ENCODE results near the gene DYSF.

DYSF gene

GRCh38 chr2:71530211-71530610 is 76.8 kb downstream of the DYSF start:
- no peak for DNase-seq (ENCODE audit: low spot score)

GRCh38 chr2:71530641-71531332 is 77.4 kb downstream of the DYSF start:
- DNase-seq (ENCODE audit: low spot score): peak; percentile 42

GRCh38 chr2:71531522-71532047 is 78.2 kb downstream of the DYSF start:
- peak; percentile 77 for DNase-seq (ENCODE audit: low spot score)

GRCh38 chr2:71532327-71532726 is 79.0 kb downstream of the DYSF start:
- no peak for DNase-seq (ENCODE audit: low spot score)

GRCh38 chr2:71534201-71534600 is 80.8 kb downstream of the DYSF start:
- DNase-seq (ENCODE audit: low spot score): no peak

- no peak for DNase-seq (ENCODE audit: low spot score)
These were observed 81.5 kb downstream of the DYSF start for GRCh38 chr2:71534826-71535225.

- no peak for DNase-seq (ENCODE audit: low spot score)
These were observed 82.2 kb downstream of the DYSF start for GRCh38 chr2:71535526-71535925.

GRCh38 chr2:71536226-71536671 is 82.9 kb downstream of the DYSF start:
- DNase-seq (ENCODE audit: low spot score): no peak

- DNase-seq (ENCODE audit: low spot score): no peak
These were observed 84.9 kb downstream of the DYSF start for GRCh38 chr2:71538241-71538640.

- no peak for DNase-seq (ENCODE audit: low spot score)
These were observed 85.4 kb downstream of the DYSF start for GRCh38 chr2:71538656-71539265.

- no peak for DNase-seq (ENCODE audit: low spot score)
These were observed 87.5 kb downstream of the DYSF start for GRCh38 chr2:71540818-71541217.

- DNase-seq (ENCODE audit: low spot score): no peak
These were observed 91.7 kb downstream of the DYSF start for GRCh38 chr2:71544919-71545571.

GRCh38 chr2:71545572-71546274 is 92.4 kb downstream of the DYSF start:
- peak; percentile 64 for DNase-seq (ENCODE audit: low spot score)

- no peak for DNase-seq (ENCODE audit: low spot score)
These were observed 92.9 kb downstream of the DYSF start for GRCh38 chr2:71546275-71546638.

GRCh38 chr2:71546777-71547281 is 93.5 kb downstream of the DYSF start:
- DNase-seq (ENCODE audit: low spot score): no peak

GRCh38 chr2:71547616-71548285 is 94.4 kb downstream of the DYSF start:
- DNase-seq (ENCODE audit: low spot score): no peak

- DNase-seq (ENCODE audit: low spot score): peak; percentile 58
These were observed 95.5 kb downstream of the DYSF start for GRCh38 chr2:71548646-71549425.

- DNase-seq (ENCODE audit: low spot score): no peak
These were observed 97.7 kb downstream of the DYSF start for GRCh38 chr2:71550801-71551630.

GRCh38 chr2:71551631-71551915 is 98.2 kb downstream of the DYSF start:
- no peak for DNase-seq (ENCODE audit: low spot score)

- no peak for DNase-seq (ENCODE audit: low spot score)
These were observed 99.0 kb downstream of the DYSF start for GRCh38 chr2:71552356-71552755.
